WTC11 (cell line): ENCODE results near the gene RARB. TPM values are rescaled to one million over a fixed set of nuclear protein-coding genes. Genes with fewer than 3 reads are reported as not detected.

Experiments used
- ATAC-seq: fragments of 200-7000 bp; cut with Tn5 transposase; 2 replicates; pipeline ENCODE4 v1.10.0; 2021; ENCODE audit warnings: mild to moderate bottlenecking, moderate library complexity
- CTCF ChIA-PET: fragments of 300-600 bp; sonication (Branson Sonifier 250); formaldehyde crosslinking; loops from one replicate; lab custom pipeline; 2021; ENCODE audit warnings: antibody characterized with exemption; lab: Charles Lee
- POLR2A ChIA-PET: fragments of 350-600 bp; sonication (Branson Sonifier 250); formaldehyde crosslinking; loops from one replicate; lab custom pipeline; 2021; ENCODE audit warnings: antibody characterized with exemption; lab: Charles Lee
- DNase-seq: peaks from one replicate; pipeline ENCODE4 v3.0.0; 2021; ENCODE audit warnings: low spot score
- H3K27ac Mint-ChIP-seq: 2 replicates; pipeline ENCODE4 v1.8.0; 2021; ENCODE audit warnings: mixed read lengths
- H3K27me3 Mint-ChIP-seq: 2 replicates; pipeline ENCODE4 v1.8.0; 2021; ENCODE audit warnings: low read depth, mild to moderate bottlenecking, moderate library complexity, mixed read lengths
- H3K36me3 Mint-ChIP-seq: 2 replicates; pipeline ENCODE4 v1.8.0; 2021; ENCODE audit warnings: mixed read lengths
- H3K4me1 Mint-ChIP-seq: 2 replicates; pipeline ENCODE4 v1.8.0; 2022; ENCODE audit warnings: mixed read lengths
- H3K4me3 Mint-ChIP-seq: 2 replicates; pipeline ENCODE4 v1.8.0; 2021; ENCODE audit warnings: mild to moderate bottlenecking, moderate library complexity, mixed read lengths
- H3K9me3 Mint-ChIP-seq: 2 replicates; pipeline ENCODE4 v1.8.0; 2021; ENCODE audit warnings: mixed read lengths
- EMX1 ChIP-seq: fragments of 250-450 bp; sonication (Bioruptor Pico); IDR thresholded peaks from 2 replicates; pipeline ENCODE4 v1.8.0; 2021; ENCODE audit warnings: mild to moderate bottlenecking
- FOXP1 ChIP-seq: sonication (generic); formaldehyde crosslinking; IDR thresholded peaks from 2 replicates; pipeline ENCODE4 v1.8.0; 2022; ENCODE audit warnings: missing genetic modification reagents, mild to moderate bottlenecking, moderate library complexity, borderline replicate concordance
- JAZF1 ChIP-seq: fragments of 250-450 bp; sonication (Bioruptor Pico); IDR thresholded peaks from 2 replicates; pipeline ENCODE4 v1.9.0; 2021; ENCODE audit warnings: moderate library complexity, mild to moderate bottlenecking, inconsistent platforms
- KAT7 ChIP-seq: sonication (generic); formaldehyde crosslinking; IDR thresholded peaks from 2 replicates; pipeline ENCODE4 v1.8.1; 2023; ENCODE audit warnings: missing genetic modification reagents, mild to moderate bottlenecking, borderline replicate concordance
- NFE2L1 ChIP-seq: sonication (generic); formaldehyde crosslinking; IDR thresholded peaks from 2 replicates; pipeline ENCODE4 v1.8.1; 2023; ENCODE audit warnings: missing genetic modification reagents
- NR3C1 ChIP-seq: sonication (generic); formaldehyde crosslinking; conservative IDR thresholded peaks from 2 replicates; pipeline ENCODE4 v1.8.1; 2023; ENCODE audit warnings: low read depth, mild to moderate bottlenecking, missing genetic modification reagents
- TCF7 ChIP-seq: sonication (generic); formaldehyde crosslinking; IDR thresholded peaks from 2 replicates; pipeline ENCODE4 v1.8.0; 2022; ENCODE audit warnings: mild to moderate bottlenecking, low read depth, missing genetic modification reagents, moderate library complexity
- TEAD4 ChIP-seq: sonication (generic); formaldehyde crosslinking; IDR thresholded peaks from 2 replicates; pipeline ENCODE4 v1.8.0; 2022; ENCODE audit warnings: mild to moderate bottlenecking, missing genetic modification reagents
- ZBTB21 ChIP-seq: sonication (generic); formaldehyde crosslinking; IDR thresholded peaks from 2 replicates; pipeline ENCODE4 v1.8.1; 2023; ENCODE audit warnings: mild to moderate bottlenecking, missing genetic modification reagents, borderline replicate concordance
- ZNF121 ChIP-seq: sonication (generic); formaldehyde crosslinking; IDR thresholded peaks from 2 replicates; pipeline ENCODE4 v1.8.0; 2023; ENCODE audit warnings: missing genetic modification reagents
- ZNF263 ChIP-seq: sonication (generic); formaldehyde crosslinking; IDR thresholded peaks from 2 replicates; pipeline ENCODE4 v1.8.1; 2022; ENCODE audit warnings: low read depth, mild to moderate bottlenecking, moderate library complexity, missing genetic modification reagents
- ZNF396 ChIP-seq: fragments of 250-450 bp; sonication (Bioruptor Pico); IDR thresholded peaks from 2 replicates; pipeline ENCODE4 v1.8.0; 2021; ENCODE audit warnings: mild to moderate bottlenecking, moderate library complexity, borderline replicate concordance
- ZNF423 ChIP-seq: fragments of 250-450 bp; sonication (Bioruptor Pico); IDR thresholded peaks from 2 replicates; pipeline ENCODE4 v2.1.2; 2022; ENCODE audit warnings: mild to moderate bottlenecking, moderate library complexity
- total RNA-seq: library from RNA; stranded (reverse); gene quantifications from 3 replicates; pipeline ENCODE4 v1.2.3, GENCODE V29; 2021
- TF ChIP-seq, protein P1 (sequence below): fragments of 250-450 bp; sonication (Bioruptor Pico); IDR thresholded peaks from 2 replicates; pipeline ENCODE4 v1.9.0; 2021; ENCODE audit warnings: mild to moderate bottlenecking, borderline replicate concordance
- TF ChIP-seq, protein P2 (sequence below): fragments of 250-450 bp; sonication (Bioruptor Pico); IDR thresholded peaks from 2 replicates; pipeline ENCODE4 v2.1.2; 2022; ENCODE audit warnings: mild to moderate bottlenecking, moderate library complexity
- TF ChIP-seq, protein P3 (sequence below): sonication (generic); formaldehyde crosslinking; IDR thresholded peaks from 2 replicates; pipeline ENCODE4 v1.8.0; 2022; ENCODE audit warnings: mild to moderate bottlenecking, missing genetic modification reagents
- TF ChIP-seq, protein P4 (sequence below): fragments of 250-450 bp; sonication (Bioruptor Pico); IDR thresholded peaks from 2 replicates; pipeline ENCODE4 v1.9.0; 2021; ENCODE audit warnings: moderate library complexity, mild to moderate bottlenecking, inconsistent platforms, borderline replicate concordance
- TF ChIP-seq, protein P5 (sequence below): sonication (generic); formaldehyde crosslinking; IDR thresholded peaks from 2 replicates; pipeline ENCODE4 v1.8.1; 2023; ENCODE audit warnings: mild to moderate bottlenecking, missing genetic modification reagents
- TF ChIP-seq, protein P6 (sequence below): sonication (generic); formaldehyde crosslinking; IDR thresholded peaks from 2 replicates; pipeline ENCODE4 v1.8.1; 2023; ENCODE audit warnings: mild to moderate bottlenecking, moderate library complexity, missing genetic modification reagents
- TF ChIP-seq, protein P7 (sequence below): fragments of 250-450 bp; sonication (Bioruptor Pico); IDR thresholded peaks from 2 replicates; pipeline ENCODE4 v1.9.0; 2021; ENCODE audit warnings: mild to moderate bottlenecking
- TF ChIP-seq, protein P8 (sequence below): sonication (generic); formaldehyde crosslinking; IDR thresholded peaks from 2 replicates; pipeline ENCODE4 v1.8.0; 2023; ENCODE audit warnings: missing genetic modification reagents

RARB gene
- total RNA-seq, 1 experiment from 2014 or later = not detected

DNA sequence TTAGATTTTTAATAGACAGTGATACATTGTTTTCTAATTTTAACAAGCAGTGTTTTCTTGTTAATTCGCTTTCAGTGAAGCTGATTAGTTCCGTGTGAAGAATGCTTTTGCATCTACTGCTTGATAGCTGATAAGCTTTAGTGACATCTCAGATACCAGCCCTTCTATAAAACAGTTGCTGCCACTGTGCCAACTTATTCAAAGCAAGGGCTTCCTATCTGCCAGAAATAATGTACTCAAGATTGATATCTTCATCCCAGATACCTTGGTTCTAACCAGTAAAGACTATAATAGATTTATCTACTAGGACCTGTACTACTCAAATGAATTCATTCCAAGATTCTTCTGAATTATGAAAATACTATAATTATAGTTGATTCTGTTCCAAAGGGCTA is 30.4 kb downstream of the RARB start:
- Mint-ChIP-seq H3K36me3 (no peaks in the 10 kb centered on the region), H3K4me3 (no peak overlapping the region), H3K27me3 (no peaks in the 10 kb centered on the region), H3K9me3 (no peaks in the 10 kb centered on the region), H3K4me1 (peaks cover 33% of the 10 kb centered on the region), H3K27ac (no peak overlapping the region)
- ChIA-PET CTCF (no interaction called here), POLR2A (no interaction called here)
- TF ChIP-seq TCF7 = no peak
- TF ChIP-seq ZNF396 (CRISPR knock-in tag) = no peak
- no peak for TF ChIP-seq ZBTB21 (CRISPR knock-in tag)
- TF ChIP-seq ZNF263 (CRISPR knock-in tag) = no peak
- TF ChIP-seq, protein P1, sequence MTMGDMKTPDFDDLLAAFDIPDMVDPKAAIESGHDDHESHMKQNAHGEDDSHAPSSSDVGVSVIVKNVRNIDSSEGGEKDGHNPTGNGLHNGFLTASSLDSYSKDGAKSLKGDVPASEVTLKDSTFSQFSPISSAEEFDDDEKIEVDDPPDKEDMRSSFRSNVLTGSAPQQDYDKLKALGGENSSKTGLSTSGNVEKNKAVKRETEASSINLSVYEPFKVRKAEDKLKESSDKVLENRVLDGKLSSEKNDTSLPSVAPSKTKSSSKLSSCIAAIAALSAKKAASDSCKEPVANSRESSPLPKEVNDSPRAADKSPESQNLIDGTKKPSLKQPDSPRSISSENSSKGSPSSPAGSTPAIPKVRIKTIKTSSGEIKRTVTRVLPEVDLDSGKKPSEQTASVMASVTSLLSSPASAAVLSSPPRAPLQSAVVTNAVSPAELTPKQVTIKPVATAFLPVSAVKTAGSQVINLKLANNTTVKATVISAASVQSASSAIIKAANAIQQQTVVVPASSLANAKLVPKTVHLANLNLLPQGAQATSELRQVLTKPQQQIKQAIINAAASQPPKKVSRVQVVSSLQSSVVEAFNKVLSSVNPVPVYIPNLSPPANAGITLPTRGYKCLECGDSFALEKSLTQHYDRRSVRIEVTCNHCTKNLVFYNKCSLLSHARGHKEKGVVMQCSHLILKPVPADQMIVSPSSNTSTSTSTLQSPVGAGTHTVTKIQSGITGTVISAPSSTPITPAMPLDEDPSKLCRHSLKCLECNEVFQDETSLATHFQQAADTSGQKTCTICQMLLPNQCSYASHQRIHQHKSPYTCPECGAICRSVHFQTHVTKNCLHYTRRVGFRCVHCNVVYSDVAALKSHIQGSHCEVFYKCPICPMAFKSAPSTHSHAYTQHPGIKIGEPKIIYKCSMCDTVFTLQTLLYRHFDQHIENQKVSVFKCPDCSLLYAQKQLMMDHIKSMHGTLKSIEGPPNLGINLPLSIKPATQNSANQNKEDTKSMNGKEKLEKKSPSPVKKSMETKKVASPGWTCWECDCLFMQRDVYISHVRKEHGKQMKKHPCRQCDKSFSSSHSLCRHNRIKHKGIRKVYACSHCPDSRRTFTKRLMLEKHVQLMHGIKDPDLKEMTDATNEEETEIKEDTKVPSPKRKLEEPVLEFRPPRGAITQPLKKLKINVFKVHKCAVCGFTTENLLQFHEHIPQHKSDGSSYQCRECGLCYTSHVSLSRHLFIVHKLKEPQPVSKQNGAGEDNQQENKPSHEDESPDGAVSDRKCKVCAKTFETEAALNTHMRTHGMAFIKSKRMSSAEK = no peak
- DNase-seq (no peak), ATAC-seq (no peak)

DNA sequence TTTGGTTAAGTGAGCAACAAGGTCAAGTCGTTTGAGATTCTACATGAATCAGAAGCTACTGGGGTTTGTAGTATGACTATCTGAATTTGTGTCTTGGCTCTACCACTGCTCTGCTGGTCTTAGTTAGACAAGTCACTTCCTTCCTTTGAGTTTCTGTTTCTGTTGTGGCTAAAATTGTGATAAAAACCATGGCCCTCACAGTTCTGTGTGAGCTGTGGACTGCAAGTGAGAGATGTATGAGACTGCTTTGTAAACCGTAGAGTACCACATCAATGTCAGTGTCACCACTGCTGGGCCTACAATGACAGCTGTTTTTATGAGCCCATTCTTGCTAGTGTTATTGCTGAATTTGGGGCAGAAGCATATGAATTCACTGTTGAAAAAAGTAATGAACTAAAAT is 32.7 kb downstream of the RARB start:
- no peaks in the 10 kb centered on the region for H3K36me3 Mint-ChIP-seq
- no peak overlapping the region for H3K27ac Mint-ChIP-seq
- ChIA-PET CTCF (interaction anchor here (0.9 kb wide), 1 partner anchor 133 kb away, joined by 3 read pairs; no protein-coding TSS in a partner anchor), POLR2A (no interaction called here)
- H3K27me3 Mint-ChIP-seq = no peaks in the 10 kb centered on the region
- no peak for DNase-seq
- peaks cover 10% of the 10 kb centered on the region for H3K4me1 Mint-ChIP-seq
- ATAC-seq = no peak
- H3K9me3 Mint-ChIP-seq = no peaks in the 10 kb centered on the region
- no peak overlapping the region for H3K4me3 Mint-ChIP-seq
- TF ChIP-seq, protein P2, sequence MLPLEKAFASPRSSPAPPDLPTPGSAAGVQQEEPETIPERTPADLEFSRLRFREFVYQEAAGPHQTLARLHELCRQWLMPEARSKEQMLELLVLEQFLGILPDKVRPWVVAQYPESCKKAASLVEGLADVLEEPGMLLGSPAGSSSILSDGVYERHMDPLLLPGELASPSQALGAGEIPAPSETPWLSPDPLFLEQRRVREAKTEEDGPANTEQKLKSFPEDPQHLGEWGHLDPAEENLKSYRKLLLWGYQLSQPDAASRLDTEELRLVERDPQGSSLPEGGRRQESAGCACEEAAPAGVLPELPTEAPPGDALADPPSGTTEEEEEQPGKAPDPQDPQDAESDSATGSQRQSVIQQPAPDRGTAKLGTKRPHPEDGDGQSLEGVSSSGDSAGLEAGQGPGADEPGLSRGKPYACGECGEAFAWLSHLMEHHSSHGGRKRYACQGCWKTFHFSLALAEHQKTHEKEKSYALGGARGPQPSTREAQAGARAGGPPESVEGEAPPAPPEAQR (CRISPR knock-in tag) = no peak
- TF ChIP-seq, protein P3, sequence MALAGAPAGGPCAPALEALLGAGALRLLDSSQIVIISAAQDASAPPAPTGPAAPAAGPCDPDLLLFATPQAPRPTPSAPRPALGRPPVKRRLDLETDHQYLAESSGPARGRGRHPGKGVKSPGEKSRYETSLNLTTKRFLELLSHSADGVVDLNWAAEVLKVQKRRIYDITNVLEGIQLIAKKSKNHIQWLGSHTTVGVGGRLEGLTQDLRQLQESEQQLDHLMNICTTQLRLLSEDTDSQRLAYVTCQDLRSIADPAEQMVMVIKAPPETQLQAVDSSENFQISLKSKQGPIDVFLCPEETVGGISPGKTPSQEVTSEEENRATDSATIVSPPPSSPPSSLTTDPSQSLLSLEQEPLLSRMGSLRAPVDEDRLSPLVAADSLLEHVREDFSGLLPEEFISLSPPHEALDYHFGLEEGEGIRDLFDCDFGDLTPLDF = no peak
- TF ChIP-seq, protein P4, sequence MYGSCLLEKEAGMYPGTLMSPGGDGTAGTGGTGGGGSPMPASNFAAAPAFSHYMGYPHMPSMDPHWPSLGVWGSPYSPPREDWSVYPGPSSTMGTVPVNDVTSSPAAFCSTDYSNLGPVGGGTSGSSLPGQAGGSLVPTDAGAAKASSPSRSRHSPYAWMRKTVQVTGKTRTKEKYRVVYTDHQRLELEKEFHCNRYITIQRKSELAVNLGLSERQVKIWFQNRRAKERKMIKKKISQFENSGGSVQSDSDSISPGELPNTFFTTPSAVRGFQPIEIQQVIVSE (CRISPR knock-in tag) = no peak
- TF ChIP-seq TEAD4 (no peak), ZNF121 (CRISPR knock-in tag) (no peak), NFE2L1 (CRISPR knock-in tag) (no peak), ZBTB21 (CRISPR knock-in tag) (no peak), EMX1 (CRISPR knock-in tag) (no peak), KAT7 (CRISPR knock-in tag) (no peak), NR3C1 (no peak), FOXP1 (no peak), JAZF1 (CRISPR knock-in tag) (no peak), ZNF423 (CRISPR knock-in tag) (no peak)
- TF ChIP-seq, protein P5, sequence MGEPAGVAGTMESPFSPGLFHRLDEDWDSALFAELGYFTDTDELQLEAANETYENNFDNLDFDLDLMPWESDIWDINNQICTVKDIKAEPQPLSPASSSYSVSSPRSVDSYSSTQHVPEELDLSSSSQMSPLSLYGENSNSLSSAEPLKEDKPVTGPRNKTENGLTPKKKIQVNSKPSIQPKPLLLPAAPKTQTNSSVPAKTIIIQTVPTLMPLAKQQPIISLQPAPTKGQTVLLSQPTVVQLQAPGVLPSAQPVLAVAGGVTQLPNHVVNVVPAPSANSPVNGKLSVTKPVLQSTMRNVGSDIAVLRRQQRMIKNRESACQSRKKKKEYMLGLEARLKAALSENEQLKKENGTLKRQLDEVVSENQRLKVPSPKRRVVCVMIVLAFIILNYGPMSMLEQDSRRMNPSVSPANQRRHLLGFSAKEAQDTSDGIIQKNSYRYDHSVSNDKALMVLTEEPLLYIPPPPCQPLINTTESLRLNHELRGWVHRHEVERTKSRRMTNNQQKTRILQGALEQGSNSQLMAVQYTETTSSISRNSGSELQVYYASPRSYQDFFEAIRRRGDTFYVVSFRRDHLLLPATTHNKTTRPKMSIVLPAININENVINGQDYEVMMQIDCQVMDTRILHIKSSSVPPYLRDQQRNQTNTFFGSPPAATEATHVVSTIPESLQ = no peak
- TF ChIP-seq, protein P6, sequence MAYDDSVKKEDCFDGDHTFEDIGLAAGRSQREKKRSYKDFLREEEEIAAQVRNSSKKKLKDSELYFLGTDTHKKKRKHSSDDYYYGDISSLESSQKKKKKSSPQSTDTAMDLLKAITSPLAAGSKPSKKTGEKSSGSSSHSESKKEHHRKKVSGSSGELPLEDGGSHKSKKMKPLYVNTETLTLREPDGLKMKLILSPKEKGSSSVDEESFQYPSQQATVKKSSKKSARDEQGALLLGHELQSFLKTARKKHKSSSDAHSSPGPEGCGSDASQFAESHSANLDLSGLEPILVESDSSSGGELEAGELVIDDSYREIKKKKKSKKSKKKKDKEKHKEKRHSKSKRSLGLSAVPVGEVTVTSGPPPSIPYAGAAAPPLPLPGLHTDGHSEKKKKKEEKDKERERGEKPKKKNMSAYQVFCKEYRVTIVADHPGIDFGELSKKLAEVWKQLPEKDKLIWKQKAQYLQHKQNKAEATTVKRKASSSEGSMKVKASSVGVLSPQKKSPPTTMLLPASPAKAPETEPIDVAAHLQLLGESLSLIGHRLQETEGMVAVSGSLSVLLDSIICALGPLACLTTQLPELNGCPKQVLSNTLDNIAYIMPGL (CRISPR knock-in tag) = no peak
- TF ChIP-seq, protein P7, sequence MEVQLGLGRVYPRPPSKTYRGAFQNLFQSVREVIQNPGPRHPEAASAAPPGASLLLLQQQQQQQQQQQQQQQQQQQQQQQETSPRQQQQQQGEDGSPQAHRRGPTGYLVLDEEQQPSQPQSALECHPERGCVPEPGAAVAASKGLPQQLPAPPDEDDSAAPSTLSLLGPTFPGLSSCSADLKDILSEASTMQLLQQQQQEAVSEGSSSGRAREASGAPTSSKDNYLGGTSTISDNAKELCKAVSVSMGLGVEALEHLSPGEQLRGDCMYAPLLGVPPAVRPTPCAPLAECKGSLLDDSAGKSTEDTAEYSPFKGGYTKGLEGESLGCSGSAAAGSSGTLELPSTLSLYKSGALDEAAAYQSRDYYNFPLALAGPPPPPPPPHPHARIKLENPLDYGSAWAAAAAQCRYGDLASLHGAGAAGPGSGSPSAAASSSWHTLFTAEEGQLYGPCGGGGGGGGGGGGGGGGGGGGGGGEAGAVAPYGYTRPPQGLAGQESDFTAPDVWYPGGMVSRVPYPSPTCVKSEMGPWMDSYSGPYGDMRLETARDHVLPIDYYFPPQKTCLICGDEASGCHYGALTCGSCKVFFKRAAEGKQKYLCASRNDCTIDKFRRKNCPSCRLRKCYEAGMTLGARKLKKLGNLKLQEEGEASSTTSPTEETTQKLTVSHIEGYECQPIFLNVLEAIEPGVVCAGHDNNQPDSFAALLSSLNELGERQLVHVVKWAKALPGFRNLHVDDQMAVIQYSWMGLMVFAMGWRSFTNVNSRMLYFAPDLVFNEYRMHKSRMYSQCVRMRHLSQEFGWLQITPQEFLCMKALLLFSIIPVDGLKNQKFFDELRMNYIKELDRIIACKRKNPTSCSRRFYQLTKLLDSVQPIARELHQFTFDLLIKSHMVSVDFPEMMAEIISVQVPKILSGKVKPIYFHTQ (CRISPR knock-in tag) = no peak
- TF ChIP-seq, protein P8, sequence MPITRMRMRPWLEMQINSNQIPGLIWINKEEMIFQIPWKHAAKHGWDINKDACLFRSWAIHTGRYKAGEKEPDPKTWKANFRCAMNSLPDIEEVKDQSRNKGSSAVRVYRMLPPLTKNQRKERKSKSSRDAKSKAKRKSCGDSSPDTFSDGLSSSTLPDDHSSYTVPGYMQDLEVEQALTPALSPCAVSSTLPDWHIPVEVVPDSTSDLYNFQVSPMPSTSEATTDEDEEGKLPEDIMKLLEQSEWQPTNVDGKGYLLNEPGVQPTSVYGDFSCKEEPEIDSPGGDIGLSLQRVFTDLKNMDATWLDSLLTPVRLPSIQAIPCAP (CRISPR knock-in tag) = no peak
